PC-3 (cell line): ENCODE results near the gene FSIP1.

Experiments
- CTCF ChIP-seq: fragments of 300-600 bp; sonication (generic); conservative IDR thresholded peaks from 2 replicates; pipeline ENCODE4 v1.5.1; 2017; ENCODE audit warnings: antibody characterized with exemption, low read depth, mild to moderate bottlenecking, low read length
- EZH2 ChIP-seq: fragments of 300-600 bp; sonication (generic); IDR thresholded peaks from one replicate; pipeline ENCODE4 v1.6.1; 2017; ENCODE audit warnings: antibody characterized with exemption, mild to moderate bottlenecking, low read length; ENCODE audit not compliant: unreplicated experiment
- EZH2phosphoT487 ChIP-seq: fragments of 300-600 bp; sonication (generic); IDR thresholded peaks from 2 replicates; pipeline ENCODE4 v1.6.1; 2018; ENCODE audit warnings: mild to moderate bottlenecking, antibody characterized with exemption, low read length, borderline replicate concordance

DNA sequence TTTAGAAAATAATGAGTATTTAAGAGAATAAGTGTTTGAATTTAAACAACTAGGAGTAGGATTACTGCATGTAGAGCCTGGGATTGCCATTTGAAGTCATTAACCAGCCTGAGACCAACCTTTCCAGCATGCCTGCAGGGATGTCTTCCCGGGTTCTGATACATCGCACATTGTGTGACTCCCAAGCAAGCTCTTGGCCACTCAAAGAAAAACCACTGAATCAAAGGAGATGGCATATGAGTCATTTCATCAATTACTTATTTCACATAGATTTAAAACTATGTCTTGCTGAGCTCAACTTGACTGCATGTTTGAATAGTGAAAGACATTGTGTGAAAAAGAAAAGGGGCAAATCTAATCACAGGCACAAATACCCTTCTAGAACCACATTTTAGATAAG, 216.8 kb downstream of the FSIP1 start:
- TF ChIP-seq EZH2phosphoT487 (no peak), CTCF (no peak), EZH2 (no peak)
